ENCODE results near the gene PAPOLG. TPM values are rescaled to one million over a fixed set of nuclear protein-coding genes. Genes with fewer than 3 reads are reported as not detected.

Gene PAPOLG
- polyA plus RNA-seq (2013, experiment 1 of 2) = 15.8 TPM
- polyA plus RNA-seq (2013, experiment 2 of 2) = 15.6 TPM

DNA sequence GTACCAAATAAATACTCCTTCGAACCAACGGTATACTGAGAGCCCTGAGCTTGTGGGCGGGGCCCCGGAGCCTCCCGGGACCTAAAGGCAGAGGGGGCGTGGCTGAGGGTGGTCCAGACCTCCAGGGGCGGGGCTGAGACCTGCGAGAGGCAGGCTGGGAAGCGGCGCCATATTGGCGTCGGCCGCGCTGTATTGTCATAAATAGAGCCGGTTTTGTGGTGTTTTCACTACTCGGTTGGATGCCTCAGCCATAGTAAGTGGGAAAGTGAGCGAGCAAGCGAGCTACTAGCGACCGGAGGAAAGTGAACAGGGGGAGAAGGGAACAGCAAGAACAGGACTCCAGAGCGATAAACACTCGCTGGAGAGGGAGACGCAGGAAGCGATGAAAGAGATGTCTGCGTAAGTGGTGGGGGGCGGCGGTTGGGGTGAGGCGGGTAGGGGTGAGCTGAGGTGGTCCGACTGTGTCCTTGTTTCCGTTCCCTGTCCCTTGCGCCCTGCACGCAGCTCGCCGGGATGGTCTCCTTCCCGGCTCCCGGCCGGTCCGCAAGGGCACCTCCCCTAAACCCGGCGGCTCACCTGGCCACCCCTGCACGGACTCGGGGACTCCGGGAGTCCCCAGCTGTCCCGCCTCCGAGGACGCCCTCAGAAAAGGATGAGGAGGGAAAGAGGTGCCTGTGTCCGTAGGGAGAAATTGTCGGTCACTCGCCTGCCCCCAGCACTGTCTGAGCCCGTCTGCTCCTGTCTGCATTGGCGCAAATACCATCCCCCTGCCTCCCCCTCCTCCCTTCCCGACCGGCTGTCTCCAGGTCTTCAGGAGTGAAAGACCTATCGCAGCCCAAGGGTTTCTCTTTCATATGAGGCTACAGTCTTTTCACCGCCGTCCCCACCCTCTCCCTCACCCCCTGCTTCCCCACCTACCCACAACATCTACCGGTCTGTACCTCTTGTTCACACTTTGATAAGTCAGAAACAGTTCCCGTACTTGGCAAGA lies at the start of gene PAPOLG:
TSS of gene PAPOLG (plus strand) at position 172 of the 991 bp plus-strand sequence. CDS start at position 383, 211 bp downstream.
- H3K4me3 ChIP-seq (ENCODE audit: extremely low read depth, insufficient read depth, low read length, poor library complexity, severe bottlenecking) = peak within 1 kb of the TSS; percentile 83
- H3K4me1 ChIP-seq (ENCODE audit: control insufficient read depth, insufficient read depth, low read length, poor library complexity, severe bottlenecking) = no peaks in the 10 kb centered on the region
- peaks cover 29% of the 10 kb centered on the region for H3K36me3 ChIP-seq (ENCODE audit: control insufficient read depth, insufficient read depth, low read length)
- H3K27ac ChIP-seq (ENCODE audit: low read depth, low read length, severe bottlenecking) = peak within 1 kb of the TSS; percentile 80
- H3K9me3 ChIP-seq (ENCODE audit: control insufficient read depth, low read length) = no peaks in the 10 kb centered on the region
- WGBS, 2 experiments (ENCODE audit: insufficient coverage in 2 of 2) = 1% methylated on average over 36 to 45 of the region's 58 CpGs

GRCh38 chr2:60707750-60708371 lies 48.2 kb upstream of the PAPOLG start:
- 59 to 66% methylated on average over 10 of the region's 11 CpGs for WGBS, 2 experiments (ENCODE audit: insufficient coverage in 2 of 2)
- Histone ChIP-seq H3K9me3 (ENCODE audit: control insufficient read depth, low read length) (no peaks in the 10 kb centered on the region), H3K4me1 (ENCODE audit: control insufficient read depth, insufficient read depth, low read length, poor library complexity, severe bottlenecking) (no peaks in the 10 kb centered on the region), H3K27ac (ENCODE audit: low read depth, low read length, severe bottlenecking) (no peak overlapping the region), H3K36me3 (ENCODE audit: control insufficient read depth, insufficient read depth, low read length) (no peaks in the 10 kb centered on the region), H3K4me3 (ENCODE audit: extremely low read depth, insufficient read depth, low read length, poor library complexity, severe bottlenecking) (no peak overlapping the region)

GRCh38 chr2:60708630-60709320 lies 47.3 kb upstream of the PAPOLG start:
- Histone ChIP-seq H3K4me3 (ENCODE audit: extremely low read depth, insufficient read depth, low read length, poor library complexity, severe bottlenecking) (no peak overlapping the region), H3K27ac (ENCODE audit: low read depth, low read length, severe bottlenecking) (no peak overlapping the region), H3K4me1 (ENCODE audit: control insufficient read depth, insufficient read depth, low read length, poor library complexity, severe bottlenecking) (no peaks in the 10 kb centered on the region), H3K36me3 (ENCODE audit: control insufficient read depth, insufficient read depth, low read length) (no peaks in the 10 kb centered on the region), H3K9me3 (ENCODE audit: control insufficient read depth, low read length) (no peaks in the 10 kb centered on the region)
- WGBS, 2 experiments (ENCODE audit: insufficient coverage in 2 of 2) = 95 to 100% methylated on average over 3 to 4 of the region's 7 CpGs

DNA sequence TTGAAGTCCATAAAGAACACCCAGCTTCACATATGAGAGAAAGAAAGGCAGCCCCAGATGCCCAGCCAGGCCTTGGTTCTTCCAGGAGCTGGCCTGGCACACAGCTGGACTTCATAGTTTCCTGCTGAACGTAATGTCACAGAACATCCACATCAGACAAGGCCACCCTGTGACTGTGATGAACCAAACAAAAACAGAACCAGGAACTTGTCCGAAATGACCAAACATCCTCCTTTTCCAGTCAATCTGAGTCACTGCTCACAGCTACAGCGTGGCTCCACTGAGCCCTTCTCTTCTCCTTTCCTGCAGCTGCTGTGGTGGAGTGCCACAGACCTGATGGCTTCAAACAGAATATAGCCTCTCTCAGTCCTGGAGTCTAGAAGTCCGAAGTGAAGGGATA lies 45.4 kb upstream of the PAPOLG start:
- 85 to 89% methylated on average over 4 of the region's 4 CpGs for WGBS, 2 experiments (ENCODE audit: insufficient coverage in 2 of 2)
- H3K4me3 ChIP-seq (ENCODE audit: extremely low read depth, insufficient read depth, low read length, poor library complexity, severe bottlenecking) = no peak overlapping the region

DNA sequence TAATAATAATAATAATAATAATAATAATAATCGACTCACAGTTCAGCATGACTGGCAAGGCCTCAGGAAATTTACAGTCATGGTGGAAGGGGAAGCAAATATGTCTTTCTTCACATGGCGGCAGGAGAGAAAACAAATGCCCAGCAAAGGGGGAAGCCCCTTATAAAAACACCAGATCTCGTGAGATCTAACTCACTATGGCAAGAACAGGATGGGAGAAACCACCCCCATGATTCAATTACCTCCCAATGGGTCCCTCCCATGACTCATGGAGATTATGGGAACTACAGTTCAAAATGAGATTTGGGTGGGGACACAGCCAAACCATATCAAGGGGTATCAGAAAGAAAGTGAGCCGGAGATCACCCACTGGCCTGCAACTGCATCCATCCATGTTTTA lies 40.5 kb upstream of the PAPOLG start:
- 83 to 86% methylated on average over 1 of the region's 4 CpGs for WGBS, 2 experiments (ENCODE audit: insufficient coverage in 2 of 2)
- Histone ChIP-seq H3K9me3 (ENCODE audit: control insufficient read depth, low read length) (no peaks in the 10 kb centered on the region), H3K4me3 (ENCODE audit: extremely low read depth, insufficient read depth, low read length, poor library complexity, severe bottlenecking) (no peak overlapping the region), H3K36me3 (ENCODE audit: control insufficient read depth, insufficient read depth, low read length) (no peaks in the 10 kb centered on the region), H3K4me1 (ENCODE audit: control insufficient read depth, insufficient read depth, low read length, poor library complexity, severe bottlenecking) (no peaks in the 10 kb centered on the region), H3K27ac (ENCODE audit: low read depth, low read length, severe bottlenecking) (no peak overlapping the region)

More for the DNA sequence above, 45.4 kb upstream of the PAPOLG start:
- no peak overlapping the region for H3K27ac ChIP-seq (ENCODE audit: low read depth, low read length, severe bottlenecking)
- H3K36me3 ChIP-seq (ENCODE audit: control insufficient read depth, insufficient read depth, low read length) = no peaks in the 10 kb centered on the region
- H3K4me1 ChIP-seq (ENCODE audit: control insufficient read depth, insufficient read depth, low read length, poor library complexity, severe bottlenecking) = no peaks in the 10 kb centered on the region
- no peaks in the 10 kb centered on the region for H3K9me3 ChIP-seq (ENCODE audit: control insufficient read depth, low read length)

- H3K4me1 ChIP-seq (ENCODE audit: control insufficient read depth, insufficient read depth, low read length, poor library complexity, severe bottlenecking) = no peaks in the 10 kb centered on the region
- H3K36me3 ChIP-seq (ENCODE audit: control insufficient read depth, insufficient read depth, low read length) = no peaks in the 10 kb centered on the region
- H3K9me3 ChIP-seq (ENCODE audit: control insufficient read depth, low read length) = no peaks in the 10 kb centered on the region
- WGBS, 2 experiments (ENCODE audit: insufficient coverage in 2 of 2) = 77 to 90% methylated on average over 4 to 5 of the region's 5 CpGs
- no peak overlapping the region for H3K27ac ChIP-seq (ENCODE audit: low read depth, low read length, severe bottlenecking)
- H3K4me3 ChIP-seq (ENCODE audit: extremely low read depth, insufficient read depth, low read length, poor library complexity, severe bottlenecking) = no peak overlapping the region
Observed at GRCh38 chr2:60717691-60718090, 38.4 kb upstream of the PAPOLG start.

DNA sequence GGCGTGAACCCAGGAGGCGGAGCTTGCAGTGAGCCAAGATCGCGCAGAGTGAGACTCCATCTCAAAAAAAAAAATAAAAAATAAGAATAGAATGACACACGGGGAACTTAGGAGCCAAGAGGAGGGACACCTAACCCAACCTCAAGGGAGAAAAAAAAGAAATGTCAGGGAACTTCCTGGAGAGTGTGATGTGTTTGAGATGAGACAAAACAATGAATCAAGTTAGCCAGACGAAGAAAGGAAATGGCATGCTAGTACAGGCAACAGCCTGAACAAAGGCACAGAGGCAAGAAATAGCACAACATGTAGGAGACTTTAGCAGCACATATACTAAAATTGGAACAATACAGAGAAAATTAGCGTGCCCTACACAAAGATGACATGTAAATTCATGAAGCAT lies 36.7 kb upstream of the PAPOLG start:
- no peak overlapping the region for H3K4me3 ChIP-seq (ENCODE audit: extremely low read depth, insufficient read depth, low read length, poor library complexity, severe bottlenecking)
- 93% methylated on average over 2 of the region's 7 CpGs; no CpG with 5 or more reads in 1 of the 2 experiments for WGBS, 2 experiments (ENCODE audit: insufficient coverage in 2 of 2)

DNA sequence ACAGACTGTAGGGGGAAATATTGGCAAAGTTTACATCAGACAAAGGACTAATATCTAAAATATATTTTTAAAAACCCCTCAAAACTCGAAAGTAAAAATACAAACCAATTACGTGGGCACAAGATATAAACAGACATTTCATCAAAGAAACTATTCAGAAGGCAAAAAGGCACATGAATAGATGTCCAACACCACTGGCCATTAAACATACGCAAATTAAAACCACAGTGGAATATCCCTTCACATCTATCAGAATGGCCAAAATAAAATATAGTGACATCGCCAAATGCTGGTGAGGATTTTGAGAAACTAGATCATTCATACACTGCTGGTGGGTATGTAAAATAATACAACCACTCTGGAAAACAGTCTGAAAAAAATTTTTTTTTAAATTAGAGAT lies 30.6 kb upstream of the PAPOLG start:
- H3K4me1 ChIP-seq (ENCODE audit: control insufficient read depth, insufficient read depth, low read length, poor library complexity, severe bottlenecking) = no peaks in the 10 kb centered on the region
- H3K4me3 ChIP-seq (ENCODE audit: extremely low read depth, insufficient read depth, low read length, poor library complexity, severe bottlenecking) = no peak overlapping the region
- H3K9me3 ChIP-seq (ENCODE audit: control insufficient read depth, low read length) = no peaks in the 10 kb centered on the region
- WGBS, 2 experiments (ENCODE audit: insufficient coverage in 2 of 2) = 80 to 100% methylated on average over 2 of the region's 4 CpGs
- no peaks in the 10 kb centered on the region for H3K36me3 ChIP-seq (ENCODE audit: control insufficient read depth, insufficient read depth, low read length)
- no peak overlapping the region for H3K27ac ChIP-seq (ENCODE audit: low read depth, low read length, severe bottlenecking)

More for the DNA sequence above, 36.7 kb upstream of the PAPOLG start:
- H3K9me3 ChIP-seq (ENCODE audit: control insufficient read depth, low read length) = no peaks in the 10 kb centered on the region
- H3K27ac ChIP-seq (ENCODE audit: low read depth, low read length, severe bottlenecking) = no peak overlapping the region
- no peaks in the 10 kb centered on the region for H3K36me3 ChIP-seq (ENCODE audit: control insufficient read depth, insufficient read depth, low read length)
- no peaks in the 10 kb centered on the region for H3K4me1 ChIP-seq (ENCODE audit: control insufficient read depth, insufficient read depth, low read length, poor library complexity, severe bottlenecking)

- Histone ChIP-seq H3K4me1 (ENCODE audit: control insufficient read depth, insufficient read depth, low read length, poor library complexity, severe bottlenecking) (no peaks in the 10 kb centered on the region), H3K4me3 (ENCODE audit: extremely low read depth, insufficient read depth, low read length, poor library complexity, severe bottlenecking) (no peak overlapping the region), H3K36me3 (ENCODE audit: control insufficient read depth, insufficient read depth, low read length) (no peaks in the 10 kb centered on the region), H3K27ac (ENCODE audit: low read depth, low read length, severe bottlenecking) (no peak overlapping the region), H3K9me3 (ENCODE audit: control insufficient read depth, low read length) (no peaks in the 10 kb centered on the region)
- WGBS, 2 experiments (ENCODE audit: insufficient coverage in 2 of 2) = 71% methylated on average over 1 of the region's 5 CpGs; no CpG with 5 or more reads in 1 of the 2 experiments
Observed at GRCh38 chr2:60728855-60729254, 27.2 kb upstream of the PAPOLG start.

GRCh38 chr2:60735496-60736250 lies 20.4 kb upstream of the PAPOLG start:
- no peaks in the 10 kb centered on the region for H3K4me1 ChIP-seq (ENCODE audit: control insufficient read depth, insufficient read depth, low read length, poor library complexity, severe bottlenecking)
- 0 to 1% methylated on average over 21 to 42 of the region's 46 CpGs for WGBS, 2 experiments (ENCODE audit: insufficient coverage in 2 of 2)
- peak overlapping the region; percentile 23 for H3K4me3 ChIP-seq (ENCODE audit: extremely low read depth, insufficient read depth, low read length, poor library complexity, severe bottlenecking)
- H3K27ac ChIP-seq (ENCODE audit: low read depth, low read length, severe bottlenecking) = no peak overlapping the region
- H3K9me3 ChIP-seq (ENCODE audit: control insufficient read depth, low read length) = no peaks in the 10 kb centered on the region
- H3K36me3 ChIP-seq (ENCODE audit: control insufficient read depth, insufficient read depth, low read length) = no peaks in the 10 kb centered on the region

Measured in mesodermal cell (in vitro differentiated cells).